ENCODE measurements around the gene UNC80.

- no peak for TF ChIP-seq CTCF (optimal IDR thresholded peaks at IDR 0.05 in 1 of 3, IDR thresholded peaks at IDR 0.05 in 1 of 3, conservative IDR thresholded peaks at IDR 0.05 in 1 of 3; ENCODE audit: extremely low read depth in 1 of 3, insufficient read depth in 2 of 3, low read length in 3 of 3)
- TF ChIP-seq EZH2 (IDR thresholded peaks at IDR 0.05; ENCODE audit: low read length) = no peak
These were observed 4.3 kb upstream of the UNC80 start for GRCh38 chr2:209767316-209767715.

Measured in keratinocyte (primary cell).